WTC11 (cell line): ENCODE results near the gene PDPN. TPM values are rescaled to one million over a fixed set of nuclear protein-coding genes. Genes with fewer than 3 reads are reported as not detected.

Experiments used
- ATAC-seq: fragments of 200-7000 bp; cut with Tn5 transposase; 2 replicates; pipeline ENCODE4 v1.10.0; 2021; ENCODE audit warnings: mild to moderate bottlenecking, moderate library complexity
- CTCF ChIA-PET: fragments of 300-600 bp; sonication (Branson Sonifier 250); formaldehyde crosslinking; loops from one replicate; lab custom pipeline; 2021; ENCODE audit warnings: antibody characterized with exemption; lab: Charles Lee
- POLR2A ChIA-PET: fragments of 350-600 bp; sonication (Branson Sonifier 250); formaldehyde crosslinking; loops from one replicate; lab custom pipeline; 2021; ENCODE audit warnings: antibody characterized with exemption; lab: Charles Lee
- DNase-seq: peaks from one replicate; pipeline ENCODE4 v3.0.0; 2021; ENCODE audit warnings: low spot score
- H3K27ac Mint-ChIP-seq: 2 replicates; pipeline ENCODE4 v1.8.0; 2021; ENCODE audit warnings: mixed read lengths
- H3K27me3 Mint-ChIP-seq: 2 replicates; pipeline ENCODE4 v1.8.0; 2021; ENCODE audit warnings: low read depth, mild to moderate bottlenecking, moderate library complexity, mixed read lengths
- H3K36me3 Mint-ChIP-seq: 2 replicates; pipeline ENCODE4 v1.8.0; 2021; ENCODE audit warnings: mixed read lengths
- H3K4me1 Mint-ChIP-seq: 2 replicates; pipeline ENCODE4 v1.8.0; 2022; ENCODE audit warnings: mixed read lengths
- H3K4me3 Mint-ChIP-seq: 2 replicates; pipeline ENCODE4 v1.8.0; 2021; ENCODE audit warnings: mild to moderate bottlenecking, moderate library complexity, mixed read lengths
- H3K9me3 Mint-ChIP-seq: 2 replicates; pipeline ENCODE4 v1.8.0; 2021; ENCODE audit warnings: mixed read lengths
- CBFB ChIP-seq: sonication (generic); formaldehyde crosslinking; IDR thresholded peaks from 2 replicates; pipeline ENCODE4 v1.8.1; 2022; ENCODE audit warnings: mild to moderate bottlenecking, low read depth, missing genetic modification reagents
- ETV6 ChIP-seq: sonication (generic); formaldehyde crosslinking; IDR thresholded peaks from 2 replicates; pipeline ENCODE4 v1.8.1; 2022; ENCODE audit warnings: mild to moderate bottlenecking, missing genetic modification reagents
- FOXK1 ChIP-seq: sonication (generic); formaldehyde crosslinking; IDR thresholded peaks from 2 replicates; pipeline ENCODE4 v1.8.0; 2022; ENCODE audit warnings: mild to moderate bottlenecking, moderate library complexity, missing genetic modification reagents
- NFE2L1 ChIP-seq: sonication (generic); formaldehyde crosslinking; IDR thresholded peaks from 2 replicates; pipeline ENCODE4 v1.8.1; 2023; ENCODE audit warnings: missing genetic modification reagents
- SMAD4 ChIP-seq: sonication (generic); formaldehyde crosslinking; IDR thresholded peaks from 2 replicates; pipeline ENCODE4 v1.8.0; 2022; ENCODE audit warnings: mild to moderate bottlenecking, missing genetic modification reagents
- SP1 ChIP-seq: sonication (generic); formaldehyde crosslinking; conservative IDR thresholded peaks from 2 replicates; pipeline ENCODE4 v1.8.1; 2022; ENCODE audit warnings: missing genetic modification reagents
- TP53 ChIP-seq: sonication (generic); formaldehyde crosslinking; IDR thresholded peaks from 2 replicates; pipeline ENCODE4 v1.8.1; 2023; ENCODE audit warnings: mild to moderate bottlenecking, missing genetic modification reagents
- ZNF232 ChIP-seq: sonication (generic); formaldehyde crosslinking; IDR thresholded peaks from 2 replicates; pipeline ENCODE4 v1.8.0; 2022; ENCODE audit warnings: mild to moderate bottlenecking, missing genetic modification reagents
- ZNF281 ChIP-seq: sonication (generic); formaldehyde crosslinking; IDR thresholded peaks from 2 replicates; pipeline ENCODE4 v1.8.0; 2023; ENCODE audit warnings: mild to moderate bottlenecking, missing genetic modification reagents
- ZNF317 ChIP-seq: sonication (generic); formaldehyde crosslinking; IDR thresholded peaks from 2 replicates; pipeline ENCODE4 v1.8.1; 2023; ENCODE audit warnings: low read depth, mild to moderate bottlenecking, moderate library complexity, missing genetic modification reagents, borderline replicate concordance
- ZNF416 ChIP-seq: fragments of 250-450 bp; sonication (Bioruptor Pico); IDR thresholded peaks from 2 replicates; pipeline ENCODE4 v1.9.0; 2021; ENCODE audit warnings: mild to moderate bottlenecking, inconsistent platforms
- ZNF423 ChIP-seq: fragments of 250-450 bp; sonication (Bioruptor Pico); IDR thresholded peaks from 2 replicates; pipeline ENCODE4 v2.1.2; 2022; ENCODE audit warnings: mild to moderate bottlenecking, moderate library complexity
- total RNA-seq: library from RNA; stranded (reverse); gene quantifications from 3 replicates; pipeline ENCODE4 v1.2.3, GENCODE V29; 2021
- TF ChIP-seq, protein P1 (sequence below): sonication (generic); formaldehyde crosslinking; IDR thresholded peaks from 2 replicates; pipeline ENCODE4 v1.8.0; 2022; ENCODE audit warnings: missing genetic modification reagents

PDPN gene
- total RNA-seq, 1 experiment from 2014 or later: 158 TPM

DNA sequence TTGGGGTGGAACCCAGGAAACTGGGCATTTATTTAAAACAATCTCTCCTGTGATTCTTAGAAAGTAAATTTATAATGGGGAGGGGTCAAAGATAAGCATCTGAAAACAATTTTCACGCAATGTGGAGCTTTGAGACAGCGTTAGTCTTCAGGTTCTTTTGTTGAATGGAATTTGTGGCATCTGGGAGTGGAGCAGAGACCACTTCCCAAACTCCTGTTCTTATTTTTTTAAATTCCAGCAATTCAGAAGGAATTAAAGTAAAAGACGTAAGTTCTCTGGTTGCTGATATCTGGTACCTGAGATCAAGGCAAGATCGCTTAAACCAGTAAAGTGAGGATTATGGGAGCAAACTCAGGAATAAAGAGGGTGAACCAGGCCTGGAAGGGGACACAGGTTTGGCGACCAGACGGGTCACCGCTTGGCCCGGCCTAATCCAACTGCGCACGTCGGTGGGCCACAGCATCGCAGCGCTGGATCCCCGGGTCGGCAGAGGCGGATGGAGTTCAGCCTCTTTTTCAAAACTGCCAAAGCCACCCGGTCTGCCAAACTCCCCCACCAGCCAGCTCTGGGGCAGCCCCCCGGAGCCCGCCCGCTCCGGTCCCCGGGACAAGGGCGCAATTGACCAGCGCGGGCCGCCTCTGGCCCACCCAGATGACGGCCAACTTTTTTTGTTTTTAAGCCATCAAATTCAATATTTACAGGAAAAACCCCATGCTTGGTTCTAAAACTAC lies 754 bp upstream of the PDPN start:
- DNase-seq (peak; percentile 44), ATAC-seq (no peak)
- Mint-ChIP-seq H3K27ac (peak overlapping the region; percentile 77), H3K9me3 (no peaks in the 10 kb centered on the region), H3K27me3 (peaks cover 12% of the 10 kb centered on the region; the same call in 1 of the 2 replicates), H3K4me1 (peaks cover 52% of the 10 kb centered on the region), H3K4me3 (peak overlapping the region; percentile 56), H3K36me3 (0 out of 2 replicates have a peak, but pooled peaks cover under 1% of the 10 kb centered on the region)
- ChIA-PET POLR2A (no interaction called here), CTCF (interaction anchor here (0.6 to 4.4 kb wide), 4 partner anchors 11 to 292 kb away, joined by 3 to 27 read pairs (median 4); partner anchors contain the start of gene LRRC38)
- TF ChIP-seq CBFB (CRISPR knock-in tag) (no peak), ZNF232 (CRISPR knock-in tag) (no peak), SMAD4 (no peak), ZNF423 (CRISPR knock-in tag) (no peak), ZNF416 (CRISPR knock-in tag) (no peak), ETV6 (CRISPR knock-in tag) (no peak)
- TF ChIP-seq, protein P1, sequence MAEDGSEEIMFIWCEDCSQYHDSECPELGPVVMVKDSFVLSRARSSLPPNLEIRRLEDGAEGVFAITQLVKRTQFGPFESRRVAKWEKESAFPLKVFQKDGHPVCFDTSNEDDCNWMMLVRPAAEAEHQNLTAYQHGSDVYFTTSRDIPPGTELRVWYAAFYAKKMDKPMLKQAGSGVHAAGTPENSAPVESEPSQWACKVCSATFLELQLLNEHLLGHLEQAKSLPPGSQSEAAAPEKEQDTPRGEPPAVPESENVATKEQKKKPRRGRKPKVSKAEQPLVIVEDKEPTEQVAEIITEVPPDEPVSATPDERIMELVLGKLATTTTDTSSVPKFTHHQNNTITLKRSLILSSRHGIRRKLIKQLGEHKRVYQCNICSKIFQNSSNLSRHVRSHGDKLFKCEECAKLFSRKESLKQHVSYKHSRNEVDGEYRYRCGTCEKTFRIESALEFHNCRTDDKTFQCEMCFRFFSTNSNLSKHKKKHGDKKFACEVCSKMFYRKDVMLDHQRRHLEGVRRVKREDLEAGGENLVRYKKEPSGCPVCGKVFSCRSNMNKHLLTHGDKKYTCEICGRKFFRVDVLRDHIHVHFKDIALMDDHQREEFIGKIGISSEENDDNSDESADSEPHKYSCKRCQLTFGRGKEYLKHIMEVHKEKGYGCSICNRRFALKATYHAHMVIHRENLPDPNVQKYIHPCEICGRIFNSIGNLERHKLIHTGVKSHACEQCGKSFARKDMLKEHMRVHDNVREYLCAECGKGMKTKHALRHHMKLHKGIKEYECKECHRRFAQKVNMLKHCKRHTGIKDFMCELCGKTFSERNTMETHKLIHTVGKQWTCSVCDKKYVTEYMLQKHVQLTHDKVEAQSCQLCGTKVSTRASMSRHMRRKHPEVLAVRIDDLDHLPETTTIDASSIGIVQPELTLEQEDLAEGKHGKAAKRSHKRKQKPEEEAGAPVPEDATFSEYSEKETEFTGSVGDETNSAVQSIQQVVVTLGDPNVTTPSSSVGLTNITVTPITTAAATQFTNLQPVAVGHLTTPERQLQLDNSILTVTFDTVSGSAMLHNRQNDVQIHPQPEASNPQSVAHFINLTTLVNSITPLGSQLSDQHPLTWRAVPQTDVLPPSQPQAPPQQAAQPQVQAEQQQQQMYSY: no peak

DNA sequence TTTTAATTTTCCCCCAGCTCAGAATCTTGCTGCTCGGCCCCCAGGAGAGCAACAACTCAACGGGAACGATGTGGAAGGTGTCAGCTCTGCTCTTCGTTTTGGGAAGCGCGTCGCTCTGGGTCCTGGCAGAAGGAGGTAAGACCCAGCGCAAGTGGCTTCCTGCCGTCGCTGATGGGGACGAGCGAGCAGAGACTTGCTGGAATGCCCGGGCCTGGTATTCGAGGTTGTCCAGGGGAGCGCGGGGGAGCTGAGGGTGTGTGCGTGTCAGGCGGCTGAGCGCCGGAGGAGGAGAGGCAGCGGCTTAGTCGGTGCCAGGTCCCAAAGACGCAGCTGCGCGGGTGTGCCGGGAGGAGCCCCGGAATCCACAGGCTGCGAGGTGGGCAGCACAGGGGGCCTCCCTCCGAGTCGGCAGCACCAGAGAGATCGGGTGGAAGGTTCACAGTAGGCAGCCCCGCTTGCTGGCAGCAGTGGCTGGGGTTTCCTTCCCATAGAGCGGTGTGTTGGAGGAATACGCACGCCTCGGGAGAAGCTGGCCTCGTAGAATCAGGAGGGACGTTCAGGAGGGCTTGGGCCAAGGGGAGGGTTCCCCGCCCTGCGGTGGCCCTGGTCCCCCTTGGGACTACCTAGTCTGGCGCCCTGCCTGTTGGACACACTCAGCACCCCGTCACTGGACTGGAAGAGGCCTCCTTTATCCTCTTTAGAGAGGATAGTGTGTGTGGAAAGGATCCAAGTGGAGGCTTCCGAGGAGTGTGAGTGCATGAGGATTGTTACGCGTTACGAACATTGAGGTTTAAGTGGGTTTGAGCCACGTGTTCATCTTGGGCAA lies 547 bp downstream of the PDPN start:
- H3K27me3 Mint-ChIP-seq: peaks cover 7% of the 10 kb centered on the region; the same call in 1 of the 2 replicates
- H3K4me3 Mint-ChIP-seq: peak overlapping the region; percentile 92
- TF ChIP-seq FOXK1 (CRISPR knock-in tag) (0 out of 2 replicates have a peak, but pooled peaks have one; percentile 13), SP1 (peak; percentile 24; the same call in 1 of the 2 replicates), ZNF317 (CRISPR knock-in tag) (no peak), ZNF281 (no peak), NFE2L1 (CRISPR knock-in tag) (0 out of 2 replicates have a peak, but pooled peaks have one; percentile 17), TP53 (CRISPR knock-in tag) (0 out of 2 replicates have a peak, but pooled peaks have one; percentile 58), ZNF416 (CRISPR knock-in tag) (no peak)
- ChIA-PET CTCF (interaction anchor here (0.6 to 4.4 kb wide), 4 partner anchors 13 to 1461 kb away, joined by 3 to 27 read pairs (median 4); partner anchors contain the start of gene LRRC38), POLR2A (interaction anchor here (0.6 kb wide), 1 partner anchor 112 kb away, joined by 3 read pairs; no protein-coding TSS in a partner anchor)
- peak overlapping the region; percentile 85 for H3K27ac Mint-ChIP-seq
- peaks cover 58% of the 10 kb centered on the region for H3K4me1 Mint-ChIP-seq
- DNase-seq (peak; percentile 57), ATAC-seq (peak; percentile 29)
- no peaks in the 10 kb centered on the region for H3K9me3 Mint-ChIP-seq
- peaks cover 4% of the 10 kb centered on the region; the same call in 1 of the 2 replicates for H3K36me3 Mint-ChIP-seq
